CD14-positive monocyte (primary cell): ENCODE data around the gene FGFRL1. TPM values are rescaled to one million over a fixed set of nuclear protein-coding genes. Genes with fewer than 3 reads are reported as not detected.

Experiments
- DNase-seq, 3 donors: peaks; one replicate each; pipeline ENCODE4 v3.0.0-alpha.2; 2011 to 2022
- H2AFZ ChIP-seq: 2 replicates; pipeline ENCODE4 v1.6.0; 2012; ENCODE audit warnings: mild to moderate bottlenecking, low read depth, low read length, inconsistent platforms; ENCODE audit not compliant: insufficient read depth, poor library complexity, severe bottlenecking
- H3K27ac ChIP-seq, 2 donors: 1 replicate in 1 of 2; 2 replicates in 1 of 2; pipeline ENCODE4 v1.5.1; 2012 to 2013; ENCODE audit warnings: low read length in 2 of 2, control low read depth in 1 of 2, inconsistent platforms in 1 of 2, low read depth in 1 of 2, mild to moderate bottlenecking in 1 of 2
- H3K27me3 ChIP-seq, 2 donors: one replicate each; pipeline versions ENCODE4 v1.6.0 to v1.6.1; 2011 to 2013; ENCODE audit warnings: low read length in 2 of 2; ENCODE audit not compliant: control insufficient read depth in 2 of 2, insufficient read depth in 2 of 2
- H3K36me3 ChIP-seq, 2 donors: replicated peaks in 1 of 2; 1 replicate in 1 of 2; 2 replicates in 1 of 2; pipeline versions ENCODE4 v1.5.1 to v1.6.1; 2012 to 2013; ENCODE audit warnings: low read length in 2 of 2, control low read depth in 1 of 2, inconsistent platforms in 1 of 2, mild to moderate bottlenecking in 1 of 2; ENCODE audit not compliant: insufficient read depth in 2 of 2, control insufficient read depth in 1 of 2
- H3K4me1 ChIP-seq, 2 donors: 1 replicate in 1 of 2; 2 replicates in 1 of 2; pipeline versions ENCODE4 v1.5.1 to v1.6.1; 2012 to 2013; ENCODE audit warnings: low read length in 2 of 2, control low read depth in 1 of 2, inconsistent platforms in 1 of 2, mild to moderate bottlenecking in 1 of 2, moderate library complexity in 1 of 2; ENCODE audit not compliant: insufficient read depth in 2 of 2, control insufficient read depth in 1 of 2
- H3K4me2 ChIP-seq: replicated peaks from 2 replicates; pipeline ENCODE3; 2012; ENCODE audit warnings: low read length, moderate library complexity, mild to moderate bottlenecking; ENCODE audit not compliant: poor library complexity, severe bottlenecking; ENCODE audit errors: extremely low read depth
- H3K4me3 ChIP-seq, 3 experiments: fragments of 200-600 bp in 1 of 3; sonication (generic) in 1 of 3; replicated peaks in 1 of 3; 1 replicate in 2 of 3; 2 replicates in 1 of 3; pipeline ENCODE4 v1.5.1; 2011 to 2013; ENCODE audit warnings: low read length in 3 of 3, mild to moderate bottlenecking in 3 of 3, control low read depth in 2 of 3, low read depth in 2 of 3, inconsistent platforms in 1 of 3, moderate library complexity in 1 of 3
- H3K79me2 ChIP-seq: 2 replicates; pipeline ENCODE4 v1.6.0; 2012; ENCODE audit warnings: mild to moderate bottlenecking, control low read depth, inconsistent platforms, low read length, moderate library complexity; ENCODE audit not compliant: insufficient read depth
- H3K9ac ChIP-seq: 2 replicates; pipeline ENCODE4 v1.6.0; 2017; ENCODE audit warnings: low read length, mild to moderate bottlenecking; ENCODE audit not compliant: insufficient read depth, poor library complexity, severe bottlenecking
- H3K9me3 ChIP-seq, 2 donors: replicated peaks in 1 of 2; 1 replicate in 1 of 2; 2 replicates in 1 of 2; pipeline versions ENCODE4 v1.5.1 to v1.6.1; 2012 to 2013; ENCODE audit warnings: low read length in 2 of 2, control low read depth in 1 of 2; ENCODE audit not compliant: control insufficient read depth in 1 of 2, insufficient read depth in 1 of 2
- H4K20me1 ChIP-seq: 2 replicates; pipeline ENCODE4 v1.6.0; 2012; ENCODE audit warnings: mild to moderate bottlenecking, low read length, control low read depth, moderate library complexity; ENCODE audit not compliant: insufficient read depth
- H3K27ac Mint-ChIP-seq, 7 donors: one replicate each; pipeline ENCODE4 v1.8.0; 2020; ENCODE audit warnings: mild to moderate bottlenecking in 7 of 7, mixed read lengths in 7 of 7, moderate library complexity in 6 of 7, inconsistent platforms in 2 of 7
- H3K27me3 Mint-ChIP-seq, 3 donors: one replicate each; pipeline ENCODE4 v1.8.0; 2021 to 2022; ENCODE audit warnings: low read depth in 3 of 3, mild to moderate bottlenecking in 3 of 3, mixed read lengths in 3 of 3, moderate library complexity in 3 of 3, inconsistent platforms in 1 of 3
- H3K36me3 Mint-ChIP-seq, 2 donors: one replicate each; pipeline ENCODE4 v1.8.0; 2020; ENCODE audit warnings: mixed read lengths in 2 of 2, inconsistent platforms in 1 of 2, mild to moderate bottlenecking in 1 of 2
- H3K4me1 Mint-ChIP-seq: one replicate; pipeline ENCODE4 v1.8.0; 2020; ENCODE audit warnings: mild to moderate bottlenecking, mixed read lengths
- H3K4me3 Mint-ChIP-seq, 2 donors: one replicate each; pipeline ENCODE4 v1.8.0; 2020; ENCODE audit warnings: mild to moderate bottlenecking in 2 of 2, mixed read lengths in 2 of 2, moderate library complexity in 1 of 2
- H3K9me3 Mint-ChIP-seq, 7 donors: one replicate each; pipeline ENCODE4 v1.8.0; 2020 to 2022; ENCODE audit warnings: mixed read lengths in 7 of 7, mild to moderate bottlenecking in 6 of 7, moderate library complexity in 6 of 7, inconsistent platforms in 2 of 7
- CTCF ChIP-seq: fragments of 200-600 bp; IDR thresholded peaks from one replicate; pipeline ENCODE4 v1.8.0; 2022; ENCODE audit warnings: antibody characterized with exemption, mild to moderate bottlenecking
- WGBS: methylation state at CpG from one replicate; pipeline ENCODE4 v1.1.5; 2013; ENCODE audit warnings: missing lambda C conversion rate; ENCODE audit not compliant: insufficient coverage; 5-methylcytosine and 5-hydroxymethylcytosine counted together
- intact Hi-C, 2 donors: fragments of 100-400 bp; cut with micrococcal nuclease; formaldehyde crosslinking; loops; one replicate each; pipeline versions ENCODE4 v1.15.0 to v1.15.1; 2023
- polyA plus RNA-seq, 3 donors: library from polyadenylated mRNA; depleted of rRNA in 1 of 3; unstranded in 2 of 3; stranded (reverse) in 1 of 3; fragments of 300-500 nt in 2 of 3; fragments of >200 nt in 1 of 3; fragmentation: Illumina TruSeq in 2 of 3; gene quantifications; 1 replicate in 2 of 3; 2 replicates in 1 of 3; pipeline ENCODE4 v1.2.3, GENCODE V29; 2012 to 2021

The FGFRL1 gene
- polyA plus RNA-seq, 3 donors: 0.17 to 77.7 (median 0.28) TPM

DNA sequence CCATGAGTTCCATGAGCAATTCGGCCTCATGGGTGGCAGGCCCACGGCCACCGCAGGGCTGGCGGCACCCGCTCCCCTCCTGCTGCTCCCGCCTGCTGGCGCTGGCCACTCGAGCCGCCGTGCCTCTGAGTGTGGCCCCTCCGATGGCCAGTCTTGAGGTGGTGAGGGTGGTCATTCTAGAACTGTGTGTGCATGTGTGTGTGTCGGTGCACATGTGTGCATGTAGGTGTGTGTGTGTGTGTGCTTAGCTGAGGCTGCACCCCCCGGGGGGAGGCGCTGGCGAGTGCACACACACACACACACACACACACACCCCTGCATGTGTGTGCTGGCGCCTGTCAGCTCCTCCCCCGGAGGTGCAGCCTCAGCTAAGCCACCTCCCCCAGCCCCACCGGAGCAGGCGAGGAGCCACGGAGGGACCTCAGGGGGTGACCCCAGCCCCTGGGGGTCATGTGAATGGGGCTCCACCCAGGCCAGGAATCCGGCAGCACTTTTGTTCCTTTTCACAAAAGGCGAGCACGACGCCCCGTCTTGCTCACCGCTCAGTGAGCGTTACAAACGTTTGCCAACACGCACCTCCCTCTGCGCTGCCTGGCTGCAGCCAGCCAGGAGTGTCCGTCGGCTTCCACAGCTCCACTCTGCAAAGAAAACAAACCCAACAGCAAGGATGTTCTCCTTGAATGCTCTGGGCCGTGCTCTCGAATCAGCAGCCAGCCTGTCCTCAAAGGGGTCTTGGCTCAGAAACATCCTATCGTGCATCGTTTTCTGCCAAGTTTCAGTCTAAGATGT, 29.9 kb downstream of the FGFRL1 start:
- 72% methylated on average over 29 of the region's 36 CpGs for WGBS
- H3K27me3 Mint-ChIP-seq: peaks cover 2 to 27% (median 13%) of the 10 kb centered on the region in 3 donors
- no peak for TF ChIP-seq CTCF
- H3K9ac ChIP-seq: no peak overlapping the region
- H3K4me2 ChIP-seq: no peak overlapping the region
- no peak overlapping the region for H3K27ac ChIP-seq
- H3K27me3 ChIP-seq: peaks cover 0 to 10% of the 10 kb centered on the region in 2 donors
- no peaks in the 10 kb centered on the region for H3K36me3 ChIP-seq
- H3K79me2 ChIP-seq: no peaks in the 10 kb centered on the region
- peaks cover 12% of the 10 kb centered on the region for H3K4me1 Mint-ChIP-seq
- H3K4me1 ChIP-seq: peaks cover 14 to 17% of the 10 kb centered on the region in 2 donors
- H4K20me1 ChIP-seq: no peaks in the 10 kb centered on the region
- H3K4me3 Mint-ChIP-seq: peak overlapping the region in 1 of 2 donors; percentile 15
- H3K9me3 ChIP-seq: no peaks in the 10 kb centered on the region
- H3K27ac Mint-ChIP-seq: peak overlapping the region in 2 of 7 donors; percentile 66 to 69
- H3K36me3 Mint-ChIP-seq: no peaks in the 10 kb centered on the region
- H2AFZ ChIP-seq: no peak overlapping the region
- peaks cover 0 to under 1% (median 0%) of the 10 kb centered on the region in 7 donors for H3K9me3 Mint-ChIP-seq
- no peak overlapping the region for H3K4me3 ChIP-seq
- intact Hi-C loops: loop anchor here in 1 of 2 donors (5.0 kb wide), 1 partner anchor 41 kb away; no protein-coding TSS in a partner anchor
- DNase-seq: no peak

DNA sequence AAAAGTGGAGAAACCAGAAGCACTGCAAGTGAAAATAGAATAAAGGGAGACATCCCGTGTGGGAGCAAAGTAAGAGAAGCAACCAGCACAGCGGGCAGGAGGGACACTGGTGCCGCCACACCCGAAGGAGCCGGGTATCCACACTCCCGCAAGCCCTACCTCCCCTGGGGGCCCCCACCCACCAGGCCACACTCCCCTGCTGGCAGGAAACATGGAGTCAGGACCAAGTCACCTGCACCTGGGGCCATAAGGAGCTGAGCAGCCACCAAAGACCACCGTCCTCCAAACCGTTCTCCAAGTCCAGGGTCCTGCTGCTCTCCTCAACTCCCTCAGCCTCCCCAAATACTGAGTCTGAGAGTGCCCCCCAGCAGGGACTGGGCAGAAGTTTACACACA, 30.5 kb downstream of the FGFRL1 start:
- no peak overlapping the region for H3K27ac ChIP-seq

More for the DNA sequence above, 30.5 kb downstream of the FGFRL1 start:
- intact Hi-C loops: loop anchor here in 1 of 2 donors (5.0 kb wide), 1 partner anchor 40 kb away; no protein-coding TSS in a partner anchor
- H3K4me3 Mint-ChIP-seq: peak overlapping the region in 1 of 2 donors; percentile 15
- DNase-seq: no peak
- WGBS: 83% methylated on average over 3 of the region's 8 CpGs
- no peaks in the 10 kb centered on the region for H4K20me1 ChIP-seq
- peaks cover 14 to 17% of the 10 kb centered on the region in 2 donors for H3K4me1 ChIP-seq
- H3K4me1 Mint-ChIP-seq: peaks cover 13% of the 10 kb centered on the region
- H3K9me3 ChIP-seq: peaks cover 0 to 1% of the 10 kb centered on the region in 2 donors
- peaks cover 0 to 2% of the 10 kb centered on the region in 2 donors for H3K36me3 Mint-ChIP-seq
- no peak for TF ChIP-seq CTCF
- H3K4me2 ChIP-seq: no peak overlapping the region
- no peak overlapping the region for H2AFZ ChIP-seq
- H3K9ac ChIP-seq: no peak overlapping the region
- peaks cover 5 to 33% (median 17%) of the 10 kb centered on the region in 3 donors for H3K27me3 Mint-ChIP-seq
- H3K27me3 ChIP-seq: peaks cover 0 to 13% of the 10 kb centered on the region in 2 donors
- peaks cover 0 to 6% (median 4%) of the 10 kb centered on the region in 7 donors for H3K9me3 Mint-ChIP-seq
- no peaks in the 10 kb centered on the region for H3K36me3 ChIP-seq
- peak overlapping the region in 1 of 7 donors; percentile 66 for H3K27ac Mint-ChIP-seq
- no peaks in the 10 kb centered on the region for H3K79me2 ChIP-seq
- no peak overlapping the region for H3K4me3 ChIP-seq
